GM18520 (cell line): ENCODE data around the gene LAMC2.

ENCODE experiments used
- ATAC-seq: cut with Tn5 transposase; IDR thresholded peaks from one replicate; pipeline ENCODE4 v1.9.1; 2021; ENCODE audit not compliant: unreplicated experiment

Gene LAMC2

DNA sequence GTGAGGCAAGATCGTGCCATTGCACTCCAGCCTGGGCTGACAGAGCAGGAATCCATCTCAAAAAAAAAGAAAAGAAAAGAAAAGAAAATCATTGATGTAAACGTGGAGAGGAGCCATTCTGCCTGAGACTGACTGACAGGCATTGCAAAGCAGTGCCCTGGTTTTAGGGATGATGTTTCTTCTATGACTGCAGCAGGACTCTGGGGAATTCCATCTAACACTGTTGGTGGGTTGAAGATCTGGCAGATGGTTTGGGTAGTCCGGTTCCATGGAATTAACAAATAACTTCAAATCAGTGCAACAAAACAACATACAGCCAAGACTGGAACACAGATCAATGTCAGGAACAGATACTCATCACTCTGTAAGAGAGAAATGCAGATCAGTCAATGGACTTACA is 17.8 kb upstream of the LAMC2 start:
- no peak for ATAC-seq

DNA sequence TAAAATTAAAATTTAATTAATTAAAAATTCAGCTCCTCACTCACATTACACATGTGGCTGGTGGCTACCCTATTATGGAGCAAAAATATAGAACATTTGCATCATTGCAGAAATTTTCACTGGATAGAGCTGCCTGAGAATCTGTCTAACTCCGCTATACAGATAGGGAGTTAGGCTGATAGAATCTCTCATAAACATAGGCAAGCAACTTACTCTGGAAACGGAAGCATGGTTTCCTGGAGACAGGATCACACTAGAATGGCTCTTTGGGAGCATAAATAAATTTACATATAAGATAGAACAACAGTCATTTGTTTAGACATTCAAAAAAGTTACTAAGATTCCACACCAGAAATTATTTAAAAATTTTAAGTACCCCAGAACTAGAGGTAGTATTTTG is 12.2 kb upstream of the LAMC2 start:
- no peak for ATAC-seq

DNA sequence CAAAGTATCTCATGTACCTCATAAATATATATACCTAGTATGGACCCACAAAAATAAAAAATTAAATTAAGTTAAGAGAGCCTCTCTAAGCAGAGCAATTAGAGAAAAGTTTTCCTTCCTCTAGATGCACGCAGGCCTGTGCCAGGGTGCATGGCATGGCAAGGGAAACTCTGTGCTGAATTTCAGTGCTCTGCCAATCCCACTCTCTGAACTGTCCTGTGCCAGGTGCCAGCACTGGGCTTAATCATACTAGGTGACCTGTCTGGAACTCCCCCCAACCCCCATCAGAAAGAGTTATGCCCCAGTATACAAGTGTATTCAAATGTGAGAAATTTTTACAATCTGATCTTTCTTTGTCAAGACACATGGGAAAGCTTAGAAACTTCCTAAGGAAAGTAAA is 10.4 kb upstream of the LAMC2 start:
- ATAC-seq: no peak

DNA sequence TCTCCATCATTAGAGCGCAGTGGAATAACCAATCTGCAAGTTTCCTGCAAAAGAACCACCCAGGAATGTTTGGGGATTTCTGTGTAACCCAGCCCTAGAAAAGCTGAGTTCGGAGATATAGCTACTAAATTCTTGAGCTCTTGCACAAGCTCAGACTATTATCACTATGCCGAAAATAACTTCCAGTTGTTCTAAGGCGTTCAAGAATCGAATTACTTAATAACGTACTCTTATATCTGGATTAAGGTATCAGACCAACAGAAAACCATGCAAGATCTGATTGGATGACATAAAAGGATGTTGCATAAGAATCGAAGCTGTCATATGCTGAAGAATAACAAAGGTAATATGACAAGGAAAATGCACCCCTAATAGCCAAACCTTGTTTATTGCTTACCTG is 7.5 kb upstream of the LAMC2 start:
- ATAC-seq: no peak

DNA sequence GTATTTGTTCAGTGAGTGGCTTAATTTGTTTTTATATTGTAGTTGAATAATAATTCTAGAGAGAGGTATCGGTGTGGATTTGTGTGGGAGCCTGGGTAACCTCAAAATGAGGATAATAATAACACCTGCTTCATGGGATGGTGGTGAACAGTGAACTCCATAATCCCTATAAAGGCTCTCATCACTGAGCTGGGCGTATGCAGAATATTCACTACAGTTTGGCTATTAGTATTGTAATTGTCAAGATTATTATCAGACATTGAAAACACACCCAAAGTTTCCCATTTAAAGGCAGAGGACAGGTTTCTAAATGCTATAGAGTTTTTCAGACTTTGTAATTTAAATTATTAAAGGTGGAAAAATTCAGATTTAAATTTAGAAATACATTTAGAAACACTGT is 7.0 kb upstream of the LAMC2 start:
- no peak for ATAC-seq

DNA sequence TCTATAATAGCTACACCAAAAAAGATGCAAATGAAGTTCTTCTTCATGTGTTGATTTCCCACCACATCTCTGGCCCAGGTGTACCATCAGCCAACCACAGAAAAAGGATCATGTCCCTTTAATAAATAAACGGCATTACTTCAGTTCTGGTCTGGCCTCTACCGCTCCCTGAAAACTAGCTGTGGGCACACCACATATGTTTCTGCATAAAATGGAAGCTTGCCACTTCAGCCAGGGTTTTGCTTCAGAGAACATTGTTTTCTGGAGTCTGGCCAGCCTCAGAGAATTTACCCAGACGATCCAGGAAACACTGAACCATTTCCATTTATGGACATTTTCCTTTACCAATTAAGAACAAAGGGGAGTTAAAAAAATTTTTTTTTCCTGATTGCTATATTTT is 5.8 kb upstream of the LAMC2 start:
- ATAC-seq: no peak

DNA sequence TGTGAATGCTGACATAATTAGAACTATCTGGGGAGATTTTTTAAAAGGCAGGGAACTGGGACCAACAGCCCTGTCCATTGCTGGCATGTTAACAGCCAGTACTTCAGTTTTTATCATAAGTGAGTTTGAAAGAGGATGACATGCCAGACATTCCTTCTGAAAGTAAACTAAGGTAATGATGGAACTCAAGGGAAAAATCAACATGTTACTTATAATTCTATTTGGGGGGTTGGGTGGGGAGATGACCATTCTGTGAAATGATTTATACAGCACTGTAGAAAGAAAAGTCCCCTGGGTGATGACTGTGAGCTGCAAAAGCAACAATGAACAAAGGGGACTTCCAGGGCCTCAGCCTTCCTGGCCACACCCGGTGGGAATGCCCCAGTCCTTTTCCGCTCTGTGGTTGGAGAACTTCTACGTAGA is 5.4 kb upstream of the LAMC2 start:
- ATAC-seq: peak; percentile 87

DNA sequence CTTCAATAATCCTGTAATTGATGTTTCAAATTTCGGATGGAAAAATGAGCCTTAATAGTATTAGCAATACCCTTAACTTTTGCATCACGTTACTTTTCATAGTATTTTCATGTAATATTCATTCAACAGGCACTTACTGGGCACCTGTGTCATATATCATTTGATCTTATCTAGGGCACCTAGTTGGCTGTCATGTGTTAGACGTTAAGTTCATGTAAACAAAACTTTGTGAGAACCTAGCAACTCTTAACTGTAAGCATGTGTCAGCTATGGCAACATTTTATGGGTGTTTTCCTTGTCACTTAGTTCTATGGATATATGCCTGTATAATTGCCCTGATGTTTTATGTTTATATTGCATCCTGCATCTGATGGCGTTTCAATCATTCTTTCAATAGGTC is 777 bp downstream of the LAMC2 start:
- no peak for ATAC-seq

DNA sequence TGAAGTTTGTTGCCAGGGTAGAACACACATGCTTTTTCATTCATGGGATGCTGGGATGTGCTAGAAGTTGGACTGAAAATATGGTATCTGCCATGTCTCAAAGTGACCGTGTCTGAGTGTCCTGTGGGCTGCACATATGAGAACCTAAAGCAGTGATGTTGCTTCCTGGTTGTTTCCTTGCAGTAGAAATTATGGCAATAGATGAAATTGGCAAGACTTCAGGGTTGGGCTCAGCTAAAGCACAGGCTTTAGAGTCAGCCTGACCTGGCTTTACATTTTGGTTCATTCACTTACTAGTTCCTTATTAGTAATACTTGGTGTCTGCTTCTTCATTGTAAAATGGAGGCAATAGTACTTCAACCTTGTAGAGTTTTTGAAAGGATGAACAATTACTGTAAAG is 2.2 kb downstream of the LAMC2 start:
- no peak for ATAC-seq

DNA sequence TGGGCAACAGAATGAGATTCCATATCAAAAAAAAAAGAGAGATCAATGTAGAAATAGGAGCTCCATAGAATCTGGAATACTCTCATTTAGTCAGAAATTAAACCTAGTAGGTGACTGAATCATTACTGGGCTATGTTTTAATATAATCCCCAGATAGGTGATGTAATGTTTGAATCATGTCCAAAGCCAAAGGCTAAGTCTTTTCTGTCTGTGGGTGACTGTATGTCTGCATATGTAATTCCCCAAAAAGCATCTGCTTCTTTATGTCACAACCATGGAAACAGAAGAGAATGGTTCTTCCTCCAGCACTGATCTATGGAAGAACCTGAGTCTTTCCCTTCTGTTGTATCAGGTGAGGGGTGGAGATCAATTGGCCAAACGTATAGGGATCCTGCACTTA is 5.8 kb downstream of the LAMC2 start:
- ATAC-seq: no peak

DNA sequence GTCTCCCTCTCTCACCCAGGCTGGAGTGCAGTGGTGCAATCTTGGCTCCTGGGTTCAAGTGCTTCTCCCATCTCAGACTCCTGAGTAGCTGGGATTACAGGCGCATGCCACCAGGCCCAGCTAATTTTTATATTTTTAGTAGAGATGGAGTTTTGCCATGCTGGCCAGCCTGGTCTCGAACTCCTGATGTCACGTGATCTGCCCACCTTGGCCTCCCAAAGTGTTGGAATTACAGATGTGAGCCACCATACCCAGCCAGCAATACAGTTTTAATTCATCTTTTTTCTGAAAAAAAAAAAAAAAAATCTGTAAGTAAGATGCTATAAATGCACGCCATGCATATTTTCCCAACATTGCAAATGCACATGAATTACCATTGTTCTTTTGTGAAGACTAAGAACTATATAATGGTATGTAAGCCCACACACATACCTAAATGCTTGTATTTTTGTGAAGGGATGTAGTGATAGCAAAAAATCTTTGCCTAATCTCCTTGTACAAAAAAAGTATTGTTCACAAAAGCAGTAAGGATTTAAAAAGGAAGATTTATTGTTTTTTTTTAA is 8.0 kb downstream of the LAMC2 start:
- ATAC-seq: no peak

DNA sequence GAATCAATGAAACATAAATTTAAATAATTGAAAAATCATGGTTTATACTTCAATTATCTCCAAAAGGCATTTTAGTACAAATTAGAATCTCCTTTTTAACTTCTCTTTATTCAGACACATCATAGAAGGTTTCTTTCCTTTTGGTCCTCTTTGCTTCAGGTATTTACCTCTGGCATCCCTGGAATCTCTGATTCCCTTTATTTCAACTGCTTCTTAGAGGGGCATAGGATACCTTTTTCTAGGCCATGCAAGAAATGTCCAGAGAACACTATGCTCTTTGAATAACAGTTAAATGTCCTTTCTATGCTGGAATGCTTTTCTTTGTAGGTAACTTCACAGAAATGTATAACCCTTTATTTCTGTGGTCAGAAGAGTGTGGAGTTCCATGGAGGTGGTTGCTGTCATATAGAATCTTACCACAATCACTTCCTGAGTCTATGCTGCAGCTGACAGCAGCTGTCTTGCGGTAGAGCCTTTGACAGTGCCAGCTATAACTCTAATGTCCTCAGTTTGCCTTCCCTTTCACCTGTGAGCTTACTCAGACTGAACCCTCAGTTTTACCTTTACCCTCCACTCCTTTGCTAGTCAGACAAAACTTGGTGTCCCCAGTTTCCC is 8.6 kb downstream of the LAMC2 start:
- ATAC-seq: peak; percentile 85

DNA sequence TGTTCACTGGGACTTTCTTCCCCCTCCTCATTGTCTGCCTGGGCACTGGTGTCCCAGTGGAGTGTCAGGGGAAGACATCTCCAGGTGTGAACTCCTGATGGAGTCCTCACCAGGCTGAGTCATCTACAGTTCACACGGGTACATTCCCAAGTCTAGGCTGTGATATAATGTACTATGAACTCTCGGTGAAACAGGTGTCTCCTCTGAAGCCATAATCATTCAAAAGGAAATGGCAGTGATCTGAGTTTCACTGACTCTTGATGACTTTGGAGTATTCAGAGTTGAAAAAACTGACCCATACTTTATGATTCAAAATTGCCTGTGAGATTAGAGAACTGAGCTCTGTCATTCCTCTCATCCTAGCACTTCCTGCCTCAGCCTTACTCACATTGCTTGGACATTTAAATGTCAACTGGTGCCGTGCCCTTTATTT is 9.1 kb downstream of the LAMC2 start:
- ATAC-seq: peak; percentile 34

DNA sequence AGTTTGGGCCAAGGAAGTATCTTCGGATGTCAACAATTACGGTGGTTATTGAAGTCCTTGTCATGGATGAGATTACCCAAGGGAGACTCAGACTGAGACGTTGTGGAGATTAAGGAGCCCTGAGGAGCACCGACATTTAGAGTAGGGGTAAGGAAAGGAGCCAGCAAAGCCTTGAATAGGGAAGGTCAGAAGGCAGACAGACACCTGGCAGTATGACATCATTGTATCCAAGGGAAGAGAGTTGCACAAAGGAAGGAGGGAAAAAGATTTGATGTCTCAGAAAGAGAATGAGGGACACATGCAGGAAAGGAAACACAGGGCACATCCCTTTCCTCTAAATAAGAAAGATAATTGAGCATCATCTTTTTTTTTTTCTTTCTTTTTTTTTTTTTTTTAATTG is 11.7 kb downstream of the LAMC2 start:
- ATAC-seq: no peak

DNA sequence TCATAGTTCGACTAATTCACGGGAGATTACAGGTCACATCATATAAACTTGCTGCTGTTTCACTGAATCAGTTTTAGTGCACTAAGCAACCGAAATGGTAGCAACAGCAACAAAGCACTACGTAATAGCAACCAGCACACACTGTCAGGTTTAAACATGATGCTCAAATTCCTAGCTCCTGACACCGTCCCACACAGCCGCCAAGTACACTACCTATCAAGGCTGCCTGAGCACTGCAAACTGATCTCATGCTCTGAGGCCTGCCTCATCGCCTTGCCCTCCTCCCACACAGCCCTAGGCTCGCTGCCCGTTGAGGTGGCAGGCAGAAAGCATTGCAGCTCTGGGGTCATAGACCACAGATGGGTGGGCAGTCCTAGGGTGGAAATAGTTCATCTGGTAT is 12.4 kb downstream of the LAMC2 start:
- ATAC-seq: no peak

DNA sequence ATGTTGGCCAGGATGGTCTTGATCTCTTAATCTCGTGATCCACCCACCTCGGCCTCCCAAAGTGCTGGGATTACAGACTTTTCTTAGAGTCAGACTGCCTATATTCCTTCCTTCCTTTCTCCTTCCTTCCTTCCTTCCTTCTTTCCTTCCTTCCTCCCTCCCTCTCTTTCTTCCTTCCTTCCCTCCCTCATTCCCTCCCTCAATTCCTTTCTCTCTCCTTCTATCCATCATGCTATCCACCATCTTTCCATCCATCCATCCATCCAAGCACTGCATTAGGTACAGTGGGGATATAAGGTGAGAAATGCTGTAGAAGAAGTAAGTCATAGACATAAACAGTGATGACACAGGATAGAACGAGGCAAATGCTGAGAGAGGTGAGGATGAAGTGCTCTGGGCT is 13.2 kb downstream of the LAMC2 start:
- ATAC-seq: no peak

DNA sequence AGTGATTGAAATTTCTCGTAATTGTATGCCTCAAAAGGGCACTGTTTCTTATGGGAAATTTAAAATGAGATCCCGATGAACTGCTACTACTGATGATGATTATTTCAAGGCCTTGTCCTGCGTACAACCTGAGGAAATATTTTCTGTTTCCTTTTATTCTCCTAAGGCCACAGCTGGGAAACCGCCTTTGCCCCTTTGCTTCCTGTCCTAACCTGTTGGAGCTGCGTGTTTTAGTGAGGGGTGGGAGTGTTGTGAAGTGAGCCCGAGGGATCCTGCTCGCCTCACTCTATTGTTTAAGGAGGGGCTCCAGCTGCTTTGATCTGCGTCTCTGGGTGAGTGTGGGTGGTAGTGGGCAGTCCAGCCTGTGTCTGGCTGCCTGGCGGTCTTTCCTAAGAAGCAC is 14.4 kb downstream of the LAMC2 start:
- no peak for ATAC-seq

DNA sequence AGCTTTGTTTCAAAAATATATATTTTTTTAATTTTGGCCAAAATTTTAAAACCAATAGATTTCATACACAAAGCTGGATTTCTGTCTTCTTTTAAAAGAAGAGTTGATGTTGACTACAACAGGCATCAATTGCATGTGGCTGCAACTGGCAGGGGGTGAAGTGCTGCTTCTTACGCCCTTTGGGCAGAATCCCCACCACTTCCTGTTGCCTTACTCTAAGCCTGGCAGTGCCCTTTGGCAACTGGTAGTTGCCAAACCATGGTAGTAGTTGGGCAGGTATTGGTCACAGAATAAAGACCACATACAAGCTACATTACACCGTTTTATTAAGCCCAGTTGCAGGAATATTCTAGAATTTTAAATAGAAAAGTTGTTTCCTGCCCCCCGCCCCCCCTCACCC is 17.0 kb downstream of the LAMC2 start:
- ATAC-seq: no peak

DNA sequence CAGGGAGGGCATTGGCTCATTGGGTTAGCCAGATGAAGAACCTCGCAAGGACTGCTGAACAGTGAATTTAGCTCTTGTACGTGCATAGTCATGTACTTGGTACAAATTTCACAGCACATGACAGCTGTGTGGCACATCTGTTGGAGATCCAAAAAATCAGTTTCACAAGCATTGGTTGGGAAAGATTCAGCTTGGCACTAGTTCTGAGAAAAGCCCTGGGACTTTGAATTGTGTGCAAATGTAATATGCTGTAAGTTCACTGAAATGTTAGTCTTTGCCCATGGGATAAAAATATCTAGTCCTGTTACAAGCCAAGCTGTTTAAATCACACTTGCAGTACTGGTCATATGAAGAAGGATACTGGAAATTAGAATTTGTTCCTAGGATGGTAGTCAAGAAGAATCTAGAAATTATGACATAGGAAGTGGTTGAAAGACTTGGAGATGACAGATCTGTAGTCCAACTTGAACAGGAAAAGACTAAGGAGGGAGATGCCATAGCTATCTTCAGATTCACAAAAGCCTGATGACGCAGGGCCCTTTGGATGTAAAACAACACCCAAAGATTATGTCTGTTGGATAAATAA is 19.2 kb downstream of the LAMC2 start:
- ATAC-seq: no peak

DNA sequence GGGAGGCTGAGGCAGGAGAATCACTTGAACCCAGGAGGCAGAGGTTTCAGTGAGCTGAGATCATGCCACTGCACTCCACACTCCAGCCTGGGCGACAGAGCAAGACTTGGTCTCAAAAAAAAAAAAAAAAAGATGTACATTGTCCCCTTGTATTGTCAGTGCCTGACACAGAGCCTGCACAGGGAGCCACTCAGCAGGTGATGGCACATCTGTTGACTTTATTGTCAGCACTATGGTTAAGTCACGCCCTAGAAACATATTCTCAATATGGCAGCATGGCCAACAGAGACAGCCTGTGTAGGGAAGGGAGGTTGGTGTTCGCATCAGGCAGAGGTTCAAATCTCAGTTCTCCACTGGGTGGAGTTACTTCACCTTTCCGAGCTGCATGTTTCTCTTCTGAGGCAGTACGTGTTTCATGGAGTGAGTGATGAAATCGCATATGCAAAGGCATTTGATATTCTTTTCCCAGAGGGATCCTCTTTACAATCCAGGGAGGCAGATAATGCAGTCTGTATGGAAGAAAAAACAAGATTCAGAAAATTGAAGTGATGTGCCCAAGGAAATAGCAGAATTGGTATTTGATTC is 20.6 kb downstream of the LAMC2 start:
- no peak for ATAC-seq

DNA sequence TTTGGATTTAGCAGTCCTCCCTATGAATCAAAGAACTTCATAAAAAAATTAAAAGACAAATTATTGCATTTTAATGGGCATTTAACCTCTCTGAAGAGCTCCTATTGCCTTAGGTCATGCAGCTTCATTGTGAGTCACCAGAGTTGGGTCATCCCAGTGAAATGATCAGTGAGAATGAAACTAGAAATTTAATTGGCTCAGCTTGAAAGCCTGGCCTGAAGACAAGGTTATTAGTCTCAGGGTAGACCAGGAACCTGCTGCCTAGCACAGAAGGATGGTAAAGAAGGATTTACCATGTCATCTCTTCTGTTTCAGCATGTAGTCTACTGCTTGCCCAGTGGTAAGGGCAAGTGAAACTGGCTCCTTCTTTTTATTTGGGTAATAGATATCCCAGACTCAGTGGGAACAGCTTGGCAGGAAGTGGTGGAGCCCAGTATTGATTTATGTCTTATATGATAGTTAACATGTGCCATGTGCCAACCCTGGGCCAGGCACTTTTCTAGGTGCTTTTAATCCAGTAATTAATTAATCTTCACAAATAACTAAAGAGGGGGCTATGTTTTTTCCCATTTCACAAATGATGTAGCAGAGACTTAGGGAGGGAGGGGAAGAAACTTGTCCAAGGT is 23.6 kb downstream of the LAMC2 start:
- no peak for ATAC-seq

DNA sequence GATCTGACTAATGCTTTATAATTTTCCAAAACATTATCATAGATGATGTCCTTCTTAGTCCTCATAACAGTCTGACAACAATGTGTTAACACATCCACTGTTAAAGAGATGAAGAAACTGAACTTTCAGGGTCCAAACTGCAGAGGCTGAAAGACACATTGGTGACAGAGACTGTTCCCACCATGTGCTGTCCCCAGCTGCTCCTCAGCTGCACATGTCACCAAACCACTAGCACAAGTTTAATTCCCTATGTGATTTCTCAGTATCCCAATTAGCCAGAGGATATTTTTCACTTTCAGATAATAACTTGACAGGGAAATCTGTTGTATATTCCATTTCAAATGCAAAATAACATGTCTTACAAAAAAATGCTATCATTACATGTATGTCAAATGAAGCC is 24.6 kb downstream of the LAMC2 start:
- no peak for ATAC-seq
